Activated naive CD8-positive, alpha-beta T cell treated with anti-CD3 and anti-CD28 coated beads, Interleukin-2, amount 50 U/mL, for 24 hours (primary cell): ENCODE data around the gene HINT2.

Experiments
- ATAC-seq: fragments of 150-1000 bp; cut with Tn5 transposase; one replicate; pipeline ENCODE4 v1.10.0; 2021
- DNase-seq: peaks from one replicate; pipeline ENCODE4 v3.0.0; 2021
- H3K27ac Mint-ChIP-seq: one replicate; pipeline ENCODE4 v1.8.0; 2021; ENCODE audit warnings: mild to moderate bottlenecking, mixed read lengths
- H3K27me3 Mint-ChIP-seq: one replicate; pipeline ENCODE4 v1.8.0; 2021; ENCODE audit warnings: mixed read lengths
- H3K36me3 Mint-ChIP-seq: one replicate; pipeline ENCODE4 v1.8.0; 2021; ENCODE audit warnings: low read depth, mixed read lengths
- H3K4me1 Mint-ChIP-seq: one replicate; pipeline ENCODE4 v1.8.0; 2021; ENCODE audit warnings: mixed read lengths
- H3K4me3 Mint-ChIP-seq: one replicate; pipeline ENCODE4 v1.8.0; 2021; ENCODE audit warnings: mild to moderate bottlenecking, moderate library complexity, mixed read lengths
- H3K9me3 Mint-ChIP-seq: one replicate; pipeline ENCODE4 v1.8.0; 2021; ENCODE audit warnings: mixed read lengths

Gene HINT2

GRCh38 chr9:35783418-35783817, 31.4 kb downstream of the HINT2 start:
- Mint-ChIP-seq H3K4me3 (no peak overlapping the region), H3K27ac (no peak overlapping the region), H3K27me3 (no peaks in the 10 kb centered on the region), H3K36me3 (peaks cover 32% of the 10 kb centered on the region), H3K9me3 (peaks cover 4% of the 10 kb centered on the region), H3K4me1 (no peaks in the 10 kb centered on the region)
- no peak for ATAC-seq
- no peak for DNase-seq

DNA sequence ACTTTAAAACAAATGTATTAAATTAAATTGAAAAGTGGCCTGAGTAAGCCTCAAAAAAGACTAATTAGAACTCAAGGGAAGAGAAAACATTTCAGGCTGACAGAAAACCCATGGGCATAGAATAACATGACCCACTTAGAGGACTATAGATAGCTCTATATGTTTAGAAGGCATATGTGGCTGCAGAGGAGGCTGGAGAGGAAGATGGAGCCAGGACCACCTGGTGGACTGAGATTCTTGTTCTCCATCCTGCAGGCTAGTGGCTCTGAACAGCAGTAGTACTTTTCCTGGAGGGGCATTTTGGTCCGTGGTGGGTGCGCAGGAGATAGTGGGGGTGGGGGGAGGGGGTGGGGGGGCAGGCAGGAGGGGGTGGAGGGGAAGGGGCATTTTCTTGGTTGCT, 33.8 kb downstream of the HINT2 start:
- H3K4me1 Mint-ChIP-seq: no peaks in the 10 kb centered on the region
- H3K36me3 Mint-ChIP-seq: peaks cover 31% of the 10 kb centered on the region
- no peak for DNase-seq
- ATAC-seq: no peak
- no peak overlapping the region for H3K27ac Mint-ChIP-seq
- no peaks in the 10 kb centered on the region for H3K27me3 Mint-ChIP-seq
- H3K4me3 Mint-ChIP-seq: no peak overlapping the region
- peaks cover 4% of the 10 kb centered on the region for H3K9me3 Mint-ChIP-seq

DNA sequence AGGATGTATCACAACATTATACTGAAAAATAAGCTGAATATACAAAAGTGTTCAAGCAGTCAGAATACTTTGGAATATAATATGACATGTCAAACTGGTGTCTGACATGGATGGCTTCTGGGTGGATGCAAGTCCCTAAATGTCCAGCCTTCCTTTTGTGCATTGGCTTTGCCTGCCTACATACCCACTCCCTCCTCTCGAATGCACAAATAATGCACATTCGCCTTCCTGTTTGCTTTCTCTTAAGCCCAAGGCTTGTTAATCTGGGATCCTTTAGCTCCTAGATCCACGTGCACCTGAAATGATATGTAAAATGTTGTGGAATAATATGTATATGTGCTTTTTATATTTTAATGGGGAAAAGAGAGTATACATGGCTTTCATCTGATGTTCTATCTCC, 36.3 kb downstream of the HINT2 start:
- no peak for ATAC-seq
- Mint-ChIP-seq H3K9me3 (peaks cover 3% of the 10 kb centered on the region), H3K36me3 (peaks cover 18% of the 10 kb centered on the region), H3K27ac (no peak overlapping the region), H3K4me1 (peaks cover 4% of the 10 kb centered on the region), H3K27me3 (no peaks in the 10 kb centered on the region), H3K4me3 (no peak overlapping the region)
- no peak for DNase-seq

DNA sequence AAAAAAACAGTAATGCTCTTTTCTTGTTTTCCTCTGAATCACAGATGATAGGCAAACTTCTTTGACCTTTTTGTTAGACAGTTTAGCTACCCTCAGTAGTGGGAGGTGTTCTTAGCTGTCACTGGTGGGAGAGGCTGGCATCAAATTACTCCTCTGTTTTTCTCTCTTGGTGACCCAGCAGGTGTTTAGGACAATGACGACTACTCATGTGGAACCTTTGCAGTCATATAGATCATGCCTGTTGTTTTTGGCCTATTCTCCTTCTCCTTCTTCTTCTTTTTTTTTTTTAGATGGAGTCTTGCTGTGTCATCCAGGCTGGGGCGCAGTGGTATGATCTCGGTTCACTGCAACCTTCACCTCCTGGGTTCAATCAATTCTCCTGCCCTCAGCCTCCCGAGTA, 38.8 kb downstream of the HINT2 start:
- peaks cover 14% of the 10 kb centered on the region for H3K36me3 Mint-ChIP-seq
- no peak overlapping the region for H3K4me3 Mint-ChIP-seq
- H3K4me1 Mint-ChIP-seq: peaks cover 4% of the 10 kb centered on the region
- DNase-seq (no peak), ATAC-seq (no peak)
- no peaks in the 10 kb centered on the region for H3K27me3 Mint-ChIP-seq
- no peak overlapping the region for H3K27ac Mint-ChIP-seq
- H3K9me3 Mint-ChIP-seq: no peaks in the 10 kb centered on the region

- no peak for ATAC-seq
- no peak overlapping the region for H3K27ac Mint-ChIP-seq
Observed at GRCh38 chr9:35774907-35775635, 39.8 kb downstream of the HINT2 start.

DNA sequence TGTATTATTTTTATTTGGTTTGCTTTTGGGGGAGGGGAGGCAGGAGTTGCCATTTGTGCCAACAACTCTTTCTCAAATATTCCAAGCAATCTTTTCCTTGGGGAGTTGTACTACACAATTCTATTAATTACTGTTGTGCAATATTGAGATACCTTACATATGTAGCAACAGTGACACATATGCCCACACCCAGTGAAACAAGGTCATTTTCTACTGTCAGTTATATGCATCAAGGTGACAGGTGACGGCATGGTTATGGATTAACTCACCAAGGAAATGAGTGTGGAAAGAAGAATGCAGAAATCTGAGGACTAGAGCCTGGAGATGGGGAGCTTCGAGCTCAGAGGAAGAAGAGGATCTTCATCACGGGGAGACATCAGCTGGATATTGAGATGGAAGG, 42.9 kb downstream of the HINT2 start:
- H3K9me3 Mint-ChIP-seq: no peaks in the 10 kb centered on the region
- no peaks in the 10 kb centered on the region for H3K36me3 Mint-ChIP-seq
- ATAC-seq: no peak
- no peak overlapping the region for H3K27ac Mint-ChIP-seq
- DNase-seq: no peak
- no peak overlapping the region for H3K4me3 Mint-ChIP-seq
- H3K4me1 Mint-ChIP-seq: peaks cover 4% of the 10 kb centered on the region
- H3K27me3 Mint-ChIP-seq: no peaks in the 10 kb centered on the region

More at GRCh38 chr9:35774907-35775635, 39.8 kb downstream of the HINT2 start:
- Mint-ChIP-seq H3K4me1 (peaks cover 4% of the 10 kb centered on the region), H3K9me3 (no peaks in the 10 kb centered on the region), H3K36me3 (peaks cover 6% of the 10 kb centered on the region), H3K4me3 (no peak overlapping the region), H3K27me3 (no peaks in the 10 kb centered on the region)
- DNase-seq: no peak

DNA sequence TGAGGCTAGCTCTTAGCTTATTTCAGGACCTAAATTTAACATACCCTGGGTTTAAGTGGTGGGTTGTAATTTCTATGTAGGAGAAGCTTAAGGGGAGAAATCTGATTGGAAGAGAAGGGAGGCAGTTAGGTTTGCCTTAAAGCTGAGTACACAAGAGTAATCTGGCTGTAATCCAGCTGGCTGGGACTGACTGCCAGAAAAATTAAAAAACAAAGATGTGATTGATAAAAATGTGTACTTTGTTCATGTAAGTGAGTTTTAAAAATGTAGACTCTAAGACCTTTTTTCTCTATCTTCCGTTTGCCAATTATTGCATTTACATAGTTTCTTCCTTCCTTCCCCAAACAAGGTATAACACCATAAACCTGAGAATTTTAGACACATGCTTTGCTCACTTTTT, 43.3 kb downstream of the HINT2 start:
- Mint-ChIP-seq H3K27ac (no peak overlapping the region), H3K36me3 (no peaks in the 10 kb centered on the region), H3K4me3 (no peak overlapping the region), H3K4me1 (peaks cover 4% of the 10 kb centered on the region), H3K27me3 (no peaks in the 10 kb centered on the region), H3K9me3 (no peaks in the 10 kb centered on the region)
- DNase-seq (no peak), ATAC-seq (no peak)

DNA sequence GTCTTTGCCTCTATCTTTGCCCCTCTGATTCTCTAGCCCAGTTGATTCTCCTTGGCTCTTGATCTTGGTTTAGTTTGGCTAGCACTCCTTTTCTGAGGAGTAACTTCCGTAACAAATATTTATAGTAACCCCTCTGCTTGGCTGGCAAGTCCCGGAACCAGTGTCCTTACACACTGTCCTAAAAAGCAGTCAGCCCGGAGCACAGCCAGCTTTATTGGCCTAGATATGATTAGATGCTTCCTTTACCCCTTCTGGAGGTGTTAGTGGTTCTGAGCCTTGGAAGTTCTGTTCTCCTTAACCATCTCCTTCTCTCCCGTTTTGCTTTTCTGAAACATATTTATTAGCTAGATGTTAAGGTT, 43.8 kb downstream of the HINT2 start:
- Mint-ChIP-seq H3K27me3 (no peaks in the 10 kb centered on the region), H3K27ac (no peak overlapping the region), H3K36me3 (no peaks in the 10 kb centered on the region), H3K4me1 (peaks cover 8% of the 10 kb centered on the region), H3K9me3 (no peaks in the 10 kb centered on the region), H3K4me3 (no peak overlapping the region)
- ATAC-seq (no peak), DNase-seq (no peak)

GRCh38 chr9:35769763-35770162, 45.1 kb downstream of the HINT2 start:
- Mint-ChIP-seq H3K36me3 (no peaks in the 10 kb centered on the region), H3K4me1 (peaks cover 5% of the 10 kb centered on the region), H3K4me3 (no peak overlapping the region), H3K9me3 (no peaks in the 10 kb centered on the region), H3K27ac (no peak overlapping the region), H3K27me3 (no peaks in the 10 kb centered on the region)
- no peak for DNase-seq
- no peak for ATAC-seq

GRCh38 chr9:35767458-35767857, 47.4 kb downstream of the HINT2 start:
- H3K4me1 Mint-ChIP-seq: peaks cover 5% of the 10 kb centered on the region
- DNase-seq (no peak), ATAC-seq (no peak)
- no peak overlapping the region for H3K27ac Mint-ChIP-seq
- H3K4me3 Mint-ChIP-seq: no peak overlapping the region
- H3K27me3 Mint-ChIP-seq: no peaks in the 10 kb centered on the region
- H3K36me3 Mint-ChIP-seq: no peaks in the 10 kb centered on the region
- H3K9me3 Mint-ChIP-seq: no peaks in the 10 kb centered on the region

DNA sequence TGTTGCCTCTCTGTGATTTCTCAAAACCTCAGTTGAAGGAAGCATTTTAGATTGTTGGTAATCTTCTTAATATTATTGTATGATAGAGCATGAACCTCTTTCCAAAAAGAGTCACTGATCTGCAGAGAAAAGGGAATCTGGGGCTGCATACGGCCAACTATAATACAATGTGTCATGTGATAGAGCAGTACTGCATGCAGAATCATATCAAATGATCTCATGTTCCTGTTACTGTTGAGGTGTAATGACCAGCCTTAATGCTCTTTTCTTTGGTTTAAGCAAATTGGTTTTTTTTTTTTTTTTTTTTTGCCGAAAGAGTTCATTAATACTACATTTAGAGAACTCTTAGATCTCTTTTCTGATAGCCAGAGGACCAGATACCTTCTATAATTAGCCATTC, 47.8 kb downstream of the HINT2 start:
- H3K4me3 Mint-ChIP-seq: no peak overlapping the region
- DNase-seq: no peak
- ATAC-seq: no peak
- no peak overlapping the region for H3K27ac Mint-ChIP-seq
- H3K9me3 Mint-ChIP-seq: no peaks in the 10 kb centered on the region
- peaks cover 5% of the 10 kb centered on the region for H3K4me1 Mint-ChIP-seq
- no peaks in the 10 kb centered on the region for H3K36me3 Mint-ChIP-seq
- no peaks in the 10 kb centered on the region for H3K27me3 Mint-ChIP-seq

DNA sequence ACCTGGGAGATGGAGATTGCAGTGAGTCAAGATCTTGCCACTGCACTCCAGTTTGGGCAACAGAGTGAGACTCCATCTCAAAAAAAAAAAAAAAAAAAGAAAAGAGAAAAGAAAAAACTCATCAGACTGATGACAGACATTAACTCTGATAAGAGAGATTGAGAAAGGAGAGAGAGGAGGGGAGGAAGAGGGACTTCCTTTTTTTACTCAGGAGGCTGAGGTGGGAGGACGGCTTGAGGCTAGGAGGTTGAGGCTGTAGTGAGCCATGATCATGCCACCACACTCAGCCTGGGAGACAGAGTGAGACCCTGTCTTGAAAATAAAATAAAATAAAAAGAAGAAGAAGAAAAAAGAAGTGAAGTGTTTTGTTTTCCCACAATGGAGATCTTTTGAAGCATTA, 51.0 kb downstream of the HINT2 start:
- ATAC-seq (no peak), DNase-seq (no peak)
- Mint-ChIP-seq H3K4me1 (peaks cover 20% of the 10 kb centered on the region), H3K36me3 (peaks cover 1% of the 10 kb centered on the region), H3K27me3 (no peaks in the 10 kb centered on the region), H3K27ac (no peak overlapping the region), H3K9me3 (no peaks in the 10 kb centered on the region), H3K4me3 (no peak overlapping the region)

GRCh38 chr9:35763181-35763580, 51.7 kb downstream of the HINT2 start:
- Mint-ChIP-seq H3K4me1 (peaks cover 26% of the 10 kb centered on the region), H3K36me3 (peaks cover 5% of the 10 kb centered on the region), H3K27ac (no peak overlapping the region), H3K27me3 (no peaks in the 10 kb centered on the region), H3K9me3 (no peaks in the 10 kb centered on the region), H3K4me3 (no peak overlapping the region)
- DNase-seq (no peak), ATAC-seq (no peak)
